Measurements from ENCODE around the gene CAMK1D. TPM values are rescaled to one million over a fixed set of nuclear protein-coding genes. Genes with fewer than 3 reads are reported as not detected.

The CAMK1D gene
- total RNA-seq, 4 donors from 2014 or later, result 13.5 to 21.4 (median 15.7) TPM

Small RNA genes within 50 kb of the gene (small RNA-seq; reads per million reads assigned to genes)
- gene MIR4480 (0 reads per million in 4 donors), gene MIR548Q (0 reads per million in 4 donors), gene RF00279 (0 to 0.18 (median 0.07) reads per million in 4 donors), gene RN7SL198P (0 reads per million in 4 donors), gene RNU6ATAC39P (0 to 0.36 (median 0) reads per million in 4 donors)

Other genes with a start within 250 kb of the CAMK1D start
- 10 to 100 TPM in 1 of 4 donors, 1 to 10 TPM in 3; 1.5 to 15.1 (median 7.6) TPM for gene SEC61A2, start 219.9 kb upstream of the CAMK1D start, total RNA-seq
- 10 to 100 TPM; 12.5 to 38.9 (median 17.8) TPM for gene NUDT5, start 153.7 kb upstream of the CAMK1D start, total RNA-seq
- 10 to 100 TPM; 47.8 to 80.8 (median 53.6) TPM for gene CDC123, start 153.4 kb upstream of the CAMK1D start, total RNA-seq